ENCODE measurements around the gene CKAP2L. TPM values are rescaled to one million over a fixed set of nuclear protein-coding genes. Genes with fewer than 3 reads are reported as not detected.

Gene CKAP2L
- total RNA-seq, 1 donor from 2014 or later = 6.3 TPM

GRCh38 chr2:112752667-112753066, 11.7 kb downstream of the CKAP2L start:
- H3K27ac Mint-ChIP-seq (ENCODE audit: unreplicated experiment) = peak overlapping the region; percentile 90
- H3K4me3 Mint-ChIP-seq (ENCODE audit: unreplicated experiment) = no peak overlapping the region
- no peaks in the 10 kb centered on the region for H3K36me3 Mint-ChIP-seq (ENCODE audit: unreplicated experiment)

GRCh38 chr2:112751451-112752197, 12.8 kb downstream of the CKAP2L start:
- DNase-seq (ENCODE audit: extremely low spot score, unreplicated experiment) = no peak
- no peaks in the 10 kb centered on the region for H3K36me3 Mint-ChIP-seq (ENCODE audit: unreplicated experiment)

More at GRCh38 chr2:112752667-112753066, 11.7 kb downstream of the CKAP2L start:
- no peak for TF ChIP-seq CTCF (IDR thresholded peaks at IDR 0.05)
- no peaks in the 10 kb centered on the region for H3K27me3 Mint-ChIP-seq (ENCODE audit: unreplicated experiment)
- no peaks in the 10 kb centered on the region for H3K9me3 Mint-ChIP-seq (ENCODE audit: unreplicated experiment)
- H3K4me1 Mint-ChIP-seq (ENCODE audit: unreplicated experiment) = peaks cover 40% of the 10 kb centered on the region
- no peak for DNase-seq (ENCODE audit: extremely low spot score, unreplicated experiment)

GRCh38 chr2:112750560-112750843, 13.9 kb downstream of the CKAP2L start:
- TF ChIP-seq CTCF (IDR thresholded peaks at IDR 0.05) = no peak
- Mint-ChIP-seq H3K36me3 (ENCODE audit: unreplicated experiment) (no peaks in the 10 kb centered on the region), H3K4me3 (ENCODE audit: unreplicated experiment) (no peak overlapping the region), H3K4me1 (ENCODE audit: unreplicated experiment) (peaks cover 40% of the 10 kb centered on the region), H3K27ac (ENCODE audit: unreplicated experiment) (peak overlapping the region; percentile 90), H3K27me3 (ENCODE audit: unreplicated experiment) (no peaks in the 10 kb centered on the region), H3K9me3 (ENCODE audit: unreplicated experiment) (no peaks in the 10 kb centered on the region)
- no peak for DNase-seq (ENCODE audit: extremely low spot score, unreplicated experiment)

More at GRCh38 chr2:112751451-112752197, 12.8 kb downstream of the CKAP2L start:
- Mint-ChIP-seq H3K27ac (ENCODE audit: unreplicated experiment) (peak overlapping the region; percentile 90), H3K4me1 (ENCODE audit: unreplicated experiment) (peaks cover 40% of the 10 kb centered on the region), H3K9me3 (ENCODE audit: unreplicated experiment) (no peaks in the 10 kb centered on the region), H3K4me3 (ENCODE audit: unreplicated experiment) (no peak overlapping the region), H3K27me3 (ENCODE audit: unreplicated experiment) (no peaks in the 10 kb centered on the region)
- TF ChIP-seq CTCF (IDR thresholded peaks at IDR 0.05) = no peak

GRCh38 chr2:112749755-112750559, 14.5 kb downstream of the CKAP2L start:
- peak; percentile 98 for TF ChIP-seq CTCF (IDR thresholded peaks at IDR 0.05)
- H3K36me3 Mint-ChIP-seq (ENCODE audit: unreplicated experiment) = no peaks in the 10 kb centered on the region

GRCh38 chr2:112740527-112740926, 23.9 kb downstream of the CKAP2L start:
- no peak for TF ChIP-seq CTCF (IDR thresholded peaks at IDR 0.05)
- Mint-ChIP-seq H3K9me3 (ENCODE audit: unreplicated experiment) (no peaks in the 10 kb centered on the region), H3K27me3 (ENCODE audit: unreplicated experiment) (no peaks in the 10 kb centered on the region), H3K27ac (ENCODE audit: unreplicated experiment) (no peak overlapping the region), H3K4me1 (ENCODE audit: unreplicated experiment) (no peaks in the 10 kb centered on the region), H3K4me3 (ENCODE audit: unreplicated experiment) (no peak overlapping the region), H3K36me3 (ENCODE audit: unreplicated experiment) (peaks cover 5% of the 10 kb centered on the region)
- no peak for DNase-seq (ENCODE audit: extremely low spot score, unreplicated experiment)

More at GRCh38 chr2:112749755-112750559, 14.5 kb downstream of the CKAP2L start:
- Mint-ChIP-seq H3K4me3 (ENCODE audit: unreplicated experiment) (no peak overlapping the region), H3K27ac (ENCODE audit: unreplicated experiment) (peak overlapping the region; percentile 90), H3K4me1 (ENCODE audit: unreplicated experiment) (peaks cover 40% of the 10 kb centered on the region), H3K9me3 (ENCODE audit: unreplicated experiment) (no peaks in the 10 kb centered on the region), H3K27me3 (ENCODE audit: unreplicated experiment) (no peaks in the 10 kb centered on the region)
- peak; percentile 93 for DNase-seq (ENCODE audit: extremely low spot score, unreplicated experiment)

All from osteocyte (in vitro differentiated cells).